GM12878 (cell line): ENCODE measurements around the gene PSMC3. TPM values are rescaled to one million over a fixed set of nuclear protein-coding genes. Genes with fewer than 3 reads are reported as not detected.

Experiments
- ATAC-seq: fragments of 200-7000 bp; cut with Tn5 transposase; 3 replicates; pipeline ENCODE4 v1.9.1; 2020; ENCODE audit warnings: mild to moderate bottlenecking, moderate library complexity
- BruUV-seq: library from RNA; stranded (reverse); fragments of 400-500 nt; replicated peaks from 2 replicates; lab custom pipeline; 2021; lab: Mats Ljungman, UMichigan
- CTCF ChIA-PET: fragments of 300-600 bp; sonication (Branson Sonifier 250); formaldehyde crosslinking; extraction: SDS; loops from one replicate; lab custom pipeline; 2021; ENCODE audit warnings: inconsistent platforms; lab: Yijun Ruan, JAX
- POLR2A ChIA-PET: fragments of 350-600 bp; formaldehyde crosslinking; extraction: SDS; loops from one replicate; lab custom pipeline; 2021; ENCODE audit warnings: inconsistent platforms; lab: Charles Lee
- RAD21 ChIA-PET: fragments of 300-600 bp; sonication (Branson Sonifier 250); formaldehyde crosslinking; loops from one replicate; lab custom pipeline; 2023; ENCODE audit warnings: antibody characterized with exemption; ENCODE audit not compliant: unreplicated experiment; lab: Charles Lee
- SMC1A ChIA-PET: fragments of 300-600 bp; sonication (Branson Sonifier 250); formaldehyde crosslinking; loops from one replicate; lab custom pipeline; 2023; ENCODE audit not compliant: unreplicated experiment, uncharacterized antibody; lab: Charles Lee
- DNase-seq: peaks from one replicate; pipeline ENCODE4 v3.0.0-alpha.2; 2011; ENCODE audit warnings: low read depth, low spot score
- FAIRE-seq: peaks from 3 replicates; lab custom pipeline; 2011; peaks lifted over from hg19 to GRCh38; lab: Jason Lieb, UNC
- H2AFZ ChIP-seq: 2 replicates; pipeline ENCODE4 v1.6.0; 2011; ENCODE audit warnings: low read depth, low read length, control low read depth; ENCODE audit not compliant: control insufficient read depth
- H3K27ac ChIP-seq: 2 replicates; pipeline ENCODE4 v1.5.1; 2011; ENCODE audit warnings: control low read depth; ENCODE audit not compliant: control insufficient read depth, insufficient read depth
- H3K27me3 ChIP-seq, 2 experiments: replicated peaks in 1 of 2; 2 replicates each; pipeline versions ENCODE4 v1.6.0 to v1.6.1; 2011; ENCODE audit warnings: low read length in 1 of 2; ENCODE audit not compliant: control insufficient read depth in 2 of 2, insufficient read depth in 2 of 2
- H3K36me3 ChIP-seq, 2 experiments: 2 replicates each; pipeline ENCODE4 v1.5.1; 2011; ENCODE audit warnings: low read length in 1 of 2; ENCODE audit not compliant: control insufficient read depth in 2 of 2, insufficient read depth in 2 of 2
- H3K4me1 ChIP-seq: 2 replicates; pipeline ENCODE4 v1.6.1; 2011; ENCODE audit warnings: mild to moderate bottlenecking, low read length, moderate library complexity, mixed read lengths; ENCODE audit not compliant: control insufficient read depth, insufficient read depth
- H3K4me2 ChIP-seq: 2 replicates; pipeline ENCODE4 v1.6.0; 2011; ENCODE audit warnings: control low read depth; ENCODE audit not compliant: control insufficient read depth, insufficient read depth
- H3K4me3 ChIP-seq: fragments of 200-600 bp; sonication (generic); 2 replicates; pipeline ENCODE4 v1.5.1; 2016
- H3K79me2 ChIP-seq: 2 replicates; pipeline ENCODE4 v1.6.0; 2011; ENCODE audit warnings: low read length; ENCODE audit not compliant: control insufficient read depth, insufficient read depth
- H3K9ac ChIP-seq: 2 replicates; pipeline ENCODE4 v1.8.0; 2011; ENCODE audit warnings: low read length, control low read depth, mixed read lengths; ENCODE audit not compliant: control insufficient read depth, insufficient read depth
- H3K9me3 ChIP-seq: replicated peaks from 3 replicates; pipeline ENCODE4 v1.5.1; 2011; ENCODE audit warnings: mild to moderate bottlenecking, low read length; ENCODE audit not compliant: control insufficient read depth, insufficient read depth
- H4K20me1 ChIP-seq: 2 replicates; pipeline ENCODE4 v1.6.0; 2011; ENCODE audit not compliant: control insufficient read depth, insufficient read depth
- ASH2L ChIP-seq: fragments of 300-600, 200-600 bp; sonication (generic); IDR thresholded peaks from 2 replicates; pipeline ENCODE4 v1.6.1; 2017; ENCODE audit warnings: low read depth, mild to moderate bottlenecking, borderline replicate concordance
- ATF7 ChIP-seq: fragments of 450-650 bp; IDR thresholded peaks from 2 replicates; pipeline ENCODE4 v1.6.1; 2016; ENCODE audit warnings: low read depth, mild to moderate bottlenecking
- BHLHE40 ChIP-seq, 2 experiments: fragments of 450-650 bp in 1 of 2; IDR thresholded peaks; 2 replicates each; pipeline ENCODE4 v1.6.1; 2011 to 2017; ENCODE audit warnings: low read depth in 2 of 2, borderline replicate concordance in 1 of 2, improper control_type of control experiment in 1 of 2, low read length in 1 of 2, mild to moderate bottlenecking in 1 of 2
- CREM ChIP-seq: IDR thresholded peaks from 2 replicates; pipeline ENCODE4 v1.6.1; 2014; ENCODE audit warnings: antibody characterized with exemption, low read depth
- ETV6 ChIP-seq, 2 experiments: fragments of 450-650 bp in 1 of 2; IDR thresholded peaks in 1 of 2; conservative IDR thresholded peaks in 1 of 2; 2 replicates each; pipeline ENCODE4 v1.6.1; 2014; ENCODE audit warnings: antibody characterized with exemption in 1 of 2, borderline replicate concordance in 1 of 2, low read depth in 1 of 2, mild to moderate bottlenecking in 1 of 2, moderate library complexity in 1 of 2
- GABPA ChIP-seq: IDR thresholded peaks from 2 replicates; pipeline ENCODE4 v1.6.1; 2014; ENCODE audit warnings: antibody characterized with exemption, low read depth, mild to moderate bottlenecking, inconsistent platforms
- IKZF2 ChIP-seq, 2 experiments: fragments of 450-650 bp; IDR thresholded peaks; 2 replicates each; pipeline ENCODE4 v1.6.1; 2017; ENCODE audit warnings: mild to moderate bottlenecking in 2 of 2, moderate library complexity in 2 of 2
- LARP7 ChIP-seq: fragments of 450-650 bp; IDR thresholded peaks from 2 replicates; pipeline ENCODE4 v1.6.1; 2017; ENCODE audit warnings: mild to moderate bottlenecking
- MEF2A ChIP-seq: IDR thresholded peaks from 2 replicates; pipeline ENCODE4 v1.6.1; 2011; ENCODE audit warnings: low read depth, mild to moderate bottlenecking, low read length, moderate library complexity; ENCODE audit not compliant: insufficient read depth
- PAX5 ChIP-seq: IDR thresholded peaks from 2 replicates; pipeline ENCODE4 v1.6.1; 2011; ENCODE audit warnings: low read depth, low read length, borderline replicate concordance
- PML ChIP-seq: IDR thresholded peaks from 2 replicates; pipeline ENCODE4 v1.6.1; 2012; ENCODE audit warnings: low read length, inconsistent platforms
- POLR2A ChIP-seq: IDR thresholded peaks from 2 replicates; pipeline ENCODE4 v1.6.1; 2011; ENCODE audit warnings: low read depth, mild to moderate bottlenecking, low read length
- SPI1 ChIP-seq: IDR thresholded peaks from 2 replicates; pipeline ENCODE4 v1.6.1; 2011; ENCODE audit warnings: low read depth, mild to moderate bottlenecking, low read length, moderate library complexity, borderline replicate concordance; ENCODE audit not compliant: insufficient read depth
- SRF ChIP-seq, 2 experiments: IDR thresholded peaks; 2 replicates each; pipeline ENCODE4 v1.6.1; 2011; ENCODE audit warnings: low read depth in 2 of 2, low read length in 2 of 2, mild to moderate bottlenecking in 1 of 2, moderate library complexity in 1 of 2
- TARDBP ChIP-seq: IDR thresholded peaks from 2 replicates; pipeline ENCODE4 v1.6.1; 2016; ENCODE audit warnings: borderline replicate concordance
- TBL1XR1 ChIP-seq: IDR thresholded peaks from 2 replicates; pipeline ENCODE4 v1.6.1; 2012; ENCODE audit warnings: low read depth, low read length, improper control_type of control experiment
- WGBS: methylation state at CpG from one replicate; pipeline ENCODE4 v1.1.6; 2016; ENCODE audit warnings: low lambda C conversion rate; ENCODE audit not compliant: insufficient replicate concordance, insufficient coverage; ENCODE audit errors: missing lambda C conversion rate; 5-methylcytosine and 5-hydroxymethylcytosine counted together
- in situ Hi-C: fragments of 300-500 bp; cut with MboI; formaldehyde crosslinking; loops from 9 replicates; pipeline ENCODE4 v1.14.3; 2018; ENCODE audit warnings: mixed read lengths
- intact Hi-C: fragments of 100-400 bp; cut with micrococcal nuclease; formaldehyde crosslinking; loops from one replicate; pipeline ENCODE4 v1.14.2; 2022; ENCODE audit not compliant: unreplicated experiment
- polyA plus RNA-seq, 11 experiments: library from polyadenylated mRNA; depleted of rRNA in 4 of 11; unstranded in 6 of 11; stranded (reverse) in 5 of 11; fragments of >200 nt; fragmentation: Nextera tagmentation in 4 of 11; fragmentation: Illumina TruSeq in 1 of 11; extraction: Ambion mirVana in 4 of 11; extraction: Trizol in 1 of 11; gene quantifications; 1 replicate in 1 of 11; 2 replicates in 10 of 11; pipeline versions ENCODE4 v1.2.1 to v1.2.3, GENCODE V29; 2011 to 2016; ENCODE audit warnings: inconsistent platforms in 2 of 11, missing spikeins in 2 of 11, low read depth in 1 of 11
- total RNA-seq, 4 experiments: library from RNA; depleted of rRNA in 3 of 4; stranded (reverse); fragments of >200 nt in 3 of 4; fragmentation: Illumina TruSeq in 1 of 4; extraction: Trizol in 1 of 4; gene quantifications; 2 replicates each; pipeline versions ENCODE4 v1.2.1 to v1.2.3, GENCODE V29; 2013 to 2021
- TF ChIP-seq, protein P1 (sequence below): fragments of 450-650 bp; IDR thresholded peaks from 2 replicates; pipeline ENCODE4 v1.6.1; 2017; ENCODE audit warnings: antibody characterized with exemption, mild to moderate bottlenecking, moderate library complexity
- TF ChIP-seq, protein P2 (sequence below): IDR thresholded peaks from 2 replicates; pipeline ENCODE4 v1.6.1; 2012; ENCODE audit warnings: low read length, inconsistent platforms

PSMC3 gene
- total and polyA plus RNA-seq, 10 of the 15 experiments (the other 5 are each of a cell fraction or from before 2014, with no cell fraction given) = 39.5 to 289 (median 155) TPM

DNA sequence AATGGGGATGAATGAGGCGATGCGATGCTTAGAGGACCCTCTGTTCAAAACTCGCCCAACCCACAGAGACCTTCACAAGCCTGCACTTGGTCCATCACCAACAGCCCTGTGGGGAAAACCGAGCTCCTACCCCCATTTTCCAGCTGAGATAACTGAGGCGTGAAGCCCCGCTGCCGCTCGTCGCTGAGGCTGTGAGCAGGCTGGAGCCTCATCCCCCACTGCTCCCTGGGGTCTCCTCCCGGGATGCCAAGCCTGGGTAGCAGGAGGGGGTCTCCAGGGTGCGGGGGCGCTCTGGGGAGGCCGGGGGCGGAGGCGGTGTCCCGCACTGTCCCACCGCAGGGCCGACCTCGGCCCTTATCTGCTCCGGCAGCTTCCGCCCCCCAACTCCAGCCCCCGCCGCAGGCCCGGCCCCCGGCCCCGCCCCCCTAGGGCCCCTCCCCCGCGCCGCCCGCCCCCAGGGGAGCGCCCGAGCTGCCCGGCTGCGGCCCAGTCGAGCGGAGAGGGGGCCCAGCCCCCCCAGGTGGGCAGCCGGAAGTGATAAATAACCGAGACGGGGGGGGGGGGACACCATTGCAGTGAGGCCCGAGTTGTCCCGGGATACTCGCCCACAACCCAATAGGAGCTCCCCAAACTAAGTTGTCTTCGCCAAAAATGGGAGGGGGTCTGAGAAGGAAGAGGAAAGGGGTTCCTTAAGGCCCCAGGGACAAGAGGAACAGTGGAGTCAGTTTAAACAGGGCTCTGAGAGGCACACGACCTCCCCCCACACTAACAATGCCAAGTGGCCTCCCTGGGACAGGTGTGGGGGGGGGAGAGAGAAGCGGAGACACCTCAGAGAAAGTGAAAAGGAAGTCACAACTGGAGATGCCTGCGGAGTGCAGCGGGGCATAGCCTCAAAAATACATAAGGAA, 26.1 kb downstream of the PSMC3 start:
- Histone ChIP-seq H3K9ac (peak overlapping the region; percentile 74), H3K4me3 (peak overlapping the region; percentile 76), H2AFZ (peak overlapping the region; percentile 89), H3K79me2 (no peaks in the 10 kb centered on the region), H3K27me3 (no peaks in the 10 kb centered on the region), H3K36me3 (no peaks in the 10 kb centered on the region), H4K20me1 (no peaks in the 10 kb centered on the region), H3K4me2 (peak overlapping the region; percentile 99), H3K27ac (peak overlapping the region; percentile 89), H3K9me3 (no peaks in the 10 kb centered on the region), H3K4me1 (peaks cover 30% of the 10 kb centered on the region)
- ChIA-PET RAD21 (interaction anchor here (0.6 to 3.3 kb wide), 8 partner anchors 9 to 337 kb away, joined by 3 to 31 read pairs (median 8); partner anchors contain the start of genes DDB2 and SPI1), CTCF (interaction anchor here (0.7 to 8.1 kb wide), 9 partner anchors 7 to 141 kb away, joined by 3 to 73 read pairs (median 4); no protein-coding TSS in a partner anchor), POLR2A (interaction anchor here (0.5 to 6.8 kb wide), 9 partner anchors 9 to 448 kb away, joined by 3 to 57 read pairs (median 6); partner anchors contain the start of genes DDB2, NUP160, SLC39A13 and SPI1), SMC1A (interaction anchor here (0.7 to 3.1 kb wide), 10 partner anchors 9 to 129 kb away, joined by 3 to 15 read pairs (median 6); partner anchors contain the start of gene SPI1)
- intact Hi-C loops (loop anchor here (10.0 kb wide), 2 partner anchors 75 to 455 kb away; no protein-coding TSS in a partner anchor), in situ Hi-C loops (no loop called here)
- DNase-seq (no peak), FAIRE-seq (no peak), ATAC-seq (peak; percentile 87)
- TSS peak; percentile 85 for BruUV-seq
- WGBS = 0% methylated on average over 29 of the region's 47 CpGs
- TF ChIP-seq ASH2L (peak; percentile 81; the same call in 1 of the 2 replicates), TARDBP (0 out of 2 replicates have a peak, but pooled peaks have one; percentile 42), SRF (IDR thresholded peaks at IDR 0.05; ENCODE audit: low read depth in 2 of 2, low read length in 2 of 2) (peak in 1 of 2 experiments; percentile 18; a peak in 1 of 4 replicates), SPI1 (no peak), IKZF2 (IDR thresholded peaks at IDR 0.05) (peak; percentile 59 to 66), ETV6 (conservative IDR thresholded peaks at IDR 0.05 in 1 of 2, IDR thresholded peaks at IDR 0.05 in 1 of 2; ENCODE audit: borderline replicate concordance in 1 of 2, low read depth in 1 of 2) (no peak), BHLHE40 (IDR thresholded peaks at IDR 0.05; ENCODE audit: borderline replicate concordance in 1 of 2, low read depth in 2 of 2, low read length in 1 of 2) (0 out of 4 replicates have a peak, but pooled peaks of 1 of the 2 experiments have one; percentile 29), PML (0 out of 2 replicates have a peak, but pooled peaks have one; percentile 18), PAX5 (peak; percentile 85; the same call in 1 of the 2 replicates), TBL1XR1 (0 out of 2 replicates have a peak, but pooled peaks have one; percentile 21), ATF7 (peak; percentile 46; the same call in 1 of the 2 replicates), CREM (0 out of 2 replicates have a peak, but pooled peaks have one; percentile 6), POLR2A (peak; percentile 78), LARP7 (0 out of 2 replicates have a peak, but pooled peaks have one; percentile 32), GABPA (0 out of 2 replicates have a peak, but pooled peaks have one; percentile 18), MEF2A (0 out of 2 replicates have a peak, but pooled peaks have one; percentile 9)
- TF ChIP-seq, protein P1, sequence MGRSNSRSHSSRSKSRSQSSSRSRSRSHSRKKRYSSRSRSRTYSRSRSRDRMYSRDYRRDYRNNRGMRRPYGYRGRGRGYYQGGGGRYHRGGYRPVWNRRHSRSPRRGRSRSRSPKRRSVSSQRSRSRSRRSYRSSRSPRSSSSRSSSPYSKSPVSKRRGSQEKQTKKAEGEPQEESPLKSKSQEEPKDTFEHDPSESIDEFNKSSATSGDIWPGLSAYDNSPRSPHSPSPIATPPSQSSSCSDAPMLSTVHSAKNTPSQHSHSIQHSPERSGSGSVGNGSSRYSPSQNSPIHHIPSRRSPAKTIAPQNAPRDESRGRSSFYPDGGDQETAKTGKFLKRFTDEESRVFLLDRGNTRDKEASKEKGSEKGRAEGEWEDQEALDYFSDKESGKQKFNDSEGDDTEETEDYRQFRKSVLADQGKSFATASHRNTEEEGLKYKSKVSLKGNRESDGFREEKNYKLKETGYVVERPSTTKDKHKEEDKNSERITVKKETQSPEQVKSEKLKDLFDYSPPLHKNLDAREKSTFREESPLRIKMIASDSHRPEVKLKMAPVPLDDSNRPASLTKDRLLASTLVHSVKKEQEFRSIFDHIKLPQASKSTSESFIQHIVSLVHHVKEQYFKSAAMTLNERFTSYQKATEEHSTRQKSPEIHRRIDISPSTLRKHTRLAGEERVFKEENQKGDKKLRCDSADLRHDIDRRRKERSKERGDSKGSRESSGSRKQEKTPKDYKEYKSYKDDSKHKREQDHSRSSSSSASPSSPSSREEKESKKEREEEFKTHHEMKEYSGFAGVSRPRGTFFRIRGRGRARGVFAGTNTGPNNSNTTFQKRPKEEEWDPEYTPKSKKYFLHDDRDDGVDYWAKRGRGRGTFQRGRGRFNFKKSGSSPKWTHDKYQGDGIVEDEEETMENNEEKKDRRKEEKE = no peak
- TF ChIP-seq, protein P2, sequence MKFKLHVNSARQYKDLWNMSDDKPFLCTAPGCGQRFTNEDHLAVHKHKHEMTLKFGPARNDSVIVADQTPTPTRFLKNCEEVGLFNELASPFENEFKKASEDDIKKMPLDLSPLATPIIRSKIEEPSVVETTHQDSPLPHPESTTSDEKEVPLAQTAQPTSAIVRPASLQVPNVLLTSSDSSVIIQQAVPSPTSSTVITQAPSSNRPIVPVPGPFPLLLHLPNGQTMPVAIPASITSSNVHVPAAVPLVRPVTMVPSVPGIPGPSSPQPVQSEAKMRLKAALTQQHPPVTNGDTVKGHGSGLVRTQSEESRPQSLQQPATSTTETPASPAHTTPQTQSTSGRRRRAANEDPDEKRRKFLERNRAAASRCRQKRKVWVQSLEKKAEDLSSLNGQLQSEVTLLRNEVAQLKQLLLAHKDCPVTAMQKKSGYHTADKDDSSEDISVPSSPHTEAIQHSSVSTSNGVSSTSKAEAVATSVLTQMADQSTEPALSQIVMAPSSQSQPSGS = no peak
